LHCN-M2 (cell line): ENCODE data around the gene SLC10A4. TPM values are rescaled to one million over a fixed set of nuclear protein-coding genes. Genes with fewer than 3 reads are reported as not detected.

Source experiments
- total RNA-seq: library from RNA; depleted of rRNA; stranded (reverse); fragments of >200 nt; gene quantifications from 2 replicates; pipeline ENCODE4 v1.2.3, GENCODE V29; 2014; rRNA removed

SLC10A4 gene
- total RNA-seq, 1 experiment from 2014 or later: not detected

Other genes starting within 250 kb of the SLC10A4 start
- gene TEC, start 213.5 kb upstream of the SLC10A4 start, total RNA-seq: 6.8 and 7.3 TPM in 2 replicates
- 25.8 and 80.9 TPM in 2 replicates for gene SLAIN2, start 141.8 kb upstream of the SLC10A4 start, total RNA-seq
- gene ZAR1, start 6.9 kb downstream of the SLC10A4 start, total RNA-seq: not detected in 2 replicates